T-helper 1 cell treated with Interleukin-12 subunit alpha and Interleukin-12 subunit beta and Interleukin-4 antibody, amounts not matched to agents 30 ng/mL and 1 ng/mL, for 36 hours (primary cell): ENCODE data around the gene COL4A2. TPM values are rescaled to one million over a fixed set of nuclear protein-coding genes. Genes with fewer than 3 reads are reported as not detected.

Experiments used
- intact Hi-C: fragments of 100-400 bp; cut with micrococcal nuclease; formaldehyde crosslinking; loops from one replicate; pipeline ENCODE4 v1.15.1; 2024
- total RNA-seq: library from RNA; stranded (reverse); gene quantifications from 2 replicates; pipeline ENCODE4 v1.2.3, GENCODE V29; 2022

The COL4A2 gene
- total RNA-seq, 1 donor from 2014 or later: 0.37 TPM

DNA sequence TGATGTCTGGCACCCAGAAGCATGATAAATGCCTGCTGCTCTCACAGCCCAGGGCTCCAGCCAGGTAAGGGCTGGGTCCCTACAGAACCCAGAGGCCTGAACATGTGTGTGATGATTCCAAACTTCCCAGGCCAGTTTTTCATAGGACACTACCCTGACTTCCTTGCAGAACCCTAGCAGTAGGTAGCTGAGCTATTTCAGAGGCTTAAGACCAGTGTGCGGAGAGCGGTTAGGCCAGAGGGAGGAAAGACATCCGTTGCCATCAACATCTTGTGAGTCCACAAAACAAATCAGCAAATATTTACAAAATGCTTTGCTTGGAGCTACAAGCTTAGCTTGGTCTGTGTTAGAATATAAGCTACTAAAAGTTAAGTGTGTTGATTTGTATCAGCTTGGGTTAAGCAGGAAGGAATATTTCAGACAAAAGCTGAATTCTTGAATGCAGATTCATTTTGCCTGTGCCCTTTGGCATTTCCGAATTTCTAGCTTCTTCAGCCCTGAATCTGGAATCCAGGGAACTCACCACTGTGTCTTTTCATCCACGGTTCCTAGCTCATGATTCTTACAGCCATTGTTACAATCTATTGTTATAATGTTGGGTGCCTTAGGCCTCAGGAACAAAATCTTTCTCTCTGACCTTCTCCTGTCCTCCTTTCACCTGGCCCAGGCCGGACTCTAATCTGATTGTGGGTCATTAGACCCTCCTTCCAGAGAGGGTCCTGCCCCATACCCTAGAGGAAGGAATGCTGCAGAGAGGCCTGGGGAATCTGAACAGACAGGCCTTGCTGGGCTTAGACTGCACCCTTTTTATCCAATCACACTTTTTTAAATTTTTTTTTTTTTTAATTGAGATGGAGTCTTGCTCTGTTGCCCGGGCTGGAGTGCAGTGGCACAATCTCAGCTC, 242.1 kb downstream of the COL4A2 start:
- intact Hi-C loops: no loop called here

DNA sequence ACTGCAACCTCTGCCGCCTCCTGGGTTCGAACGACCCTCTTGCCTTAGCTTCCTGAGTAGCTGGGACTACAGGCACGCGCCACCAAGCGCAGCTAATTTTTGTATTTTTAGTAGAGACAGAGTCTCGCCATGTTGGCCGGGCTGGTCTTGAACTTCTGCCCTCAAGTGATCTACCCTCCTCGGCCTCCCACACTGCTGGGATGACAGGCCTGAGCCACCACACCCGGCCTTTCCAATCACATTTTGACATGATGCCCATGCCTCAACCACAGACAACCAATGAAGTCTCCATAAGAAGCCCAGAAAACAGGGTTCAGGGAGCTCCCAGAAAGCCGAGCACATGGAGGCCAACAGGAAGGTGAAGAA, 242.7 kb downstream of the COL4A2 start:
- intact Hi-C loops: no loop called here

DNA sequence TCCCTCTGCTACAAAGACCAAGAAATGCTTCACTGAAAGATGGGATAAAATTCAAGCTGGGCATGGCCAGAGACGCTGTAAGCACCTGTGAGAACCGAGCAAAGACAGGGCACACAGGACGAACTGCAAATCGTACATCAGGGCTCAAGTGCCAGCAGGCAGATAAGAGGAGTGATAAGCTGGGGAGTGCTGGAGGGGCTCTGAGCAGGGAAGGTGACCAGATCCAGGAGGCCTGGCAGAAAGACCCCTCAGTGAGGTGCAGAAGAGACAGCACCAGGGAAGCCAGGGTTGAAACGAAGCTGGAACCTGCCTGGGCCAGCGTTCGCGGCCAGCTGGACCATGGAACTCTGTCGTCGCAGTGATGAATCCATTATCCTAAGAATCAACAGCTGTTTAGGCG, 244.2 kb downstream of the COL4A2 start:
- intact Hi-C loops: no loop called here

GRCh38 chr13:110552767-110553166, 245.7 kb downstream of the COL4A2 start:
- intact Hi-C loops: no loop called here

GRCh38 chr13:110553417-110553816, 246.3 kb downstream of the COL4A2 start:
- intact Hi-C loops: no loop called here

DNA sequence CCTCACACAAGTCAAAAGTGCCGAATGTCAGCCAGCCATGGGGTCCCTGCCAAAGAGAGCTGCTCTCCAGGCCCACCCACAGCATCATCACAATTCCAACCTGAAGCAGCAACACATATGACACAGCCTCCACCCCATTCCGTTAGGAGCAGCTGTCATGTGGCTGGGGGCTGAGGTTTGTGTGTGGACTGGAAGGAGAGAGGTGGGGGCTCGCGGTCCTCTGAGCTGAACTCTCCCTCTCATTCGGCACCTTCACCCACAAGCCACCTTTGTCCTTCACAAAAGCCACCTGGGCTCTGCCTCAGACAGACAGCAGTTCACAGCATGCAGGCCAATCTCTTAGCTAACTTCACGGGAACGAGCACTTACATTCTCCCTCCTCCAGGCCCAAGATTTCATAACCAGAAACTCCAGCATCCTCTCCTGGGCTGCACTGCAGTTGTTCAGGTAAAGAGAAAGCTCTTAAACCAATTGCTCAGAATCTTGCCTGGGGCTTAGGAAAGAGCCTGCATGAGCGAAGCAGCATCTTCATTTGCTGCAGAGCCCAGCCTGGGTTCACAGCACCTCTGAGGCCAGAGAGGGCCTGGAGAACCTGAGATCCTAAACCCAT, 247.2 kb downstream of the COL4A2 start:
- intact Hi-C loops: no loop called here

- intact Hi-C loops: no loop called here
Observed at GRCh38 chr13:110554946-110555345, 247.9 kb downstream of the COL4A2 start.

DNA sequence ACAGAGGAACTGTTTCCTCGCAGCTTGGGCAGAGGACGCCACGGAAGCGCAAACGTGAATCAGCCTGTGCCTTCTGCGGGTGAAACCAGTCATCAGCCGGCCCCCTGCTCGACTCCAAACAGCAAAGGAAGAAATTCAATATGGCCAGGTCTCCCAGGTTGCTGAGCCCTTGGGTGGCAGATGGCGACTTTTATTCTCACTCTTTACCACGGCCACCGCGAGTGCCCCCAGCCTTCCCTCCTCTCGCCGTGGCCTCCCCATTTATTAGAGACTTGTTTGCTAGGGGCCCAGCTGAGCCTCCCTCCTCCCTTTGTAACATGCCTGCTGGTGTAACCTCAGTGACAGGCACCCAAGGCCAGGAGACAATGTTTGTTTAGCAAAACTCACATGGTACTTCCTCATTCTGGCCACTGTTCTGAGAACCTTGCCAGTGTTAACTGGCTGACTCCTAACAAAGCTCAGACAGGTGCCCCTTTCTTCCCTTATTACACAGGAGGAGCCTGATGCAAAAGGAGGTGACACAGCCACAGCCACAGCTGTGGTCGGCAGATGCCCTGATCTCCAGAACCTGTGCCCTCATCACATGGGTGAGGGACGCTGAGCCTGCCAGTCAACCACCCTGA, 248.6 kb downstream of the COL4A2 start:
- intact Hi-C loops: no loop called here

DNA sequence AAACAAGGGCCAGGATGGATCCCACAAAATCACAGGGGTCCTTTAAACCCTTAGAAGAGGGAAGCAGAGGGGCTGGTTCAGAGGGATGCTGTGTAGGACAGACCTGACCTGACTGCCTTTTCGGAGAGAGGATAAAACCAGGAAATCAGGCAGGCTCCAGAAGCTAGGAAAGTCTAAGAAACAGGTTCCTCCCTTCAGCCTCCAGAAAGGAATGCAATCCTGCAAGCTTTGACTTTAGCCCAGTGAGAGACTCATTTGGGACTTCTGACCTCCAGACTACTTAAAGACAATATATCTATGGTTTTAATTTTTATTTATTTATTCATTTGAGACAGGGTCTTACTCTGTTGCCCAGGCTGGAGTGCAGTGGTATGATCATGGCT, 249.1 kb downstream of the COL4A2 start:
- intact Hi-C loops: no loop called here

- intact Hi-C loops: no loop called here
Observed at GRCh38 chr13:110557082-110557481, 250.0 kb downstream of the COL4A2 start.

DNA sequence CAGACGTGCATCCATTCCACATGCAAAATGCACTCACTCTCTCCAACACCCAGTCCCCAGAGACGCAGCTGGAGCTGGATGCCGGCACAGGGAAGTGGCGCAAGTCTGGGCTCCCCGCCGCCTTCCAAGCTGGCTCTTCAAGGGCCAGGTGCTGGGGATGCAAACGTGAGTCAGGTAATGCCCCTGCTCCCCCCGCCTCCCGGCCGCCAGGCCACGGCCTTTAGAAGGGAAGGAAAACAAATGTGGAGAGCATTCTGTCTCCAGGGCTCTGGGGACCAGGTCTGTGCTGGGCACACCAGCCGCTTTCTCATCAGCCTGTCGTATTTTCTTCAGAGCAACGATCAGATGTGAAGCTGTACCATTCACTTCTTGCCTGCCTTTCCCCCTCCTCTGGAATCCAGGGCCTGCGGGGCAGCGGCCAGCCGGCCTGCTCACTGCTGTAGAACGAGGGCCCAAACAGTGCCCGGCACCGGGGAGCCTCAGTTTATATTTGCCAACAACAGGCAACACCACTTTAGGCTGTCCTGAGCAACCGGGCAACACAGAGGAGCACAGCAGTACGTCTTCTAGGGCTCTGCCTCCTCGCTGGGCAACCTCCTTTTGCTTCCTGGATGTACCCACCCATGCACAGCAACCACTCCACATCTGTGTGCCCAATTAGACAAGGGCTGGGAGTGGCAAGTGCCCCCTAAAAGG, 250.7 kb downstream of the COL4A2 start:
- intact Hi-C loops: no loop called here

GRCh38 chr13:110559429-110559943, 252.4 kb downstream of the COL4A2 start:
- intact Hi-C loops: no loop called here

GRCh38 chr13:110559986-110560385, 252.9 kb downstream of the COL4A2 start:
- intact Hi-C loops: loop anchor here (10.0 kb wide), 1 partner anchor 105 kb away; no protein-coding TSS in a partner anchor

DNA sequence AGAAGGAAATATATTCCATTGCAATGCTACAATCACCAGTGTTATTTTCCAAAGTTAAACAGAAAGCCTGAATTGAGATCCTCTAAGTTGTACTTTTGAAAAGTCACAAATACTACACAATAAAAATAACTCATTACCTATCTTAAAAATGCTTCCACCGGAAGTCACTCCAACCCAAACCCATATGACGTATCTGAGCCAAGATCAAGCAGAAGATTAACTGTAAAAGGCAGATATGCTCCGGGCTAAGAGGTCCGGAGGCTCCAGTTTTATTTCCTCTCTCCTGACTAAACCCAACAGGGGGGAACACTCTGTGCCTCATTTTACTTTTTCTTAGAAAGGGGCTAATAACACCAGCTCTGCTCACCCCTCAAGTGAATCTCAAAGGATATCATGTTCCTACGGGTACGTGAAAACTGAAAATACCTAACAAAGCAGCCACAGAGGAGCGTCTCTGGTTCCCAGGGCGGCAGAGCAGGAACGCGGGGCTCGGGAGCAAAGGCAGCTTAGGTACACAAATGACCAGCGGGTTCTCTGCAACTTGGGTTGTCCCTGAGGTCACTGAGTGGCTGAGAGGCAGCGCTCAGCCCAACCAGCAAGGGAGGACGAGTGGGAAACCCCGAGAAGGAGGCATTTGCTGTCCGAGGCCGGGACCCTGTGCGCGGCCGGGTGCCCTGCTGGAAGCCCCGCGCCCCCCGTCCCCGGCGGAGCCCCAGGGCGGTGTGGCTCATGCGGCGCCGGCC, 253.7 kb downstream of the COL4A2 start:
- intact Hi-C loops: loop anchor here (1.0 to 10.0 kb wide), 2 partner anchors 106 to 155 kb away; no protein-coding TSS in a partner anchor

DNA sequence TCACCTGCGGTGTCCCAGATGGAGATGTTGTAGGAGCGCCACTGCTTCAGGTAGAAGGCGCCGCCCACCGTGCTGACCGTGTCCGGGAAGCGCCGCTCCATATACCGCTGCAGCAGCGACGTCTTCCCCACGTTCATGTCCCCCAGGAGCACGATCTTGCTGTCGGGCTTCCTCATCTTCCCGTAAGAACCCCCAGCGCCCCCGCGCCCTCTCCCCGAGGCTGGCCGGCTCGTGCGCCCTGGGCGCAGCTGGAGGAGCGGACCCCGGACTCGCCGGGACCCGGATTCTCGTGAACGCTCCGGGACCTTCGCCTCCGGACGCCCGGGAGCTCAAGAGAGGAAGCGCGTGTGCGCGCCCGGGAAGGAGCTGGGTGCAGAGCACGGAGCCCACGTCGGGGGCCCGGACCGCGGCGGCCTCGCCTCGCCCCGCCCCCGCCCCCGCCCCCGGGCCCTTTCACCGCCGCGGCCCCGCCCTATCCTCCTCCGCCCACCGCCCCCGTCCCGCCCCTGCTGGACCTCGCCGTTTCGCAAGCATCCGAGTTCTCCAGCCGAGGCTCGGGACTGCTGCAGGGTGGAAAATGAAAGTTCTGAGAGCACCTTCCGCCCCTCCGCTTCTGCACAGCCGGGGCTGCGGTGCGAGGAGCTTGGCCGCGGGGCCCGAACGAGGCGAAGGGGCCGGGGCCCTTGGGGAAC, 254.4 kb downstream of the COL4A2 start, which contains the start of gene RAB20:
Gene RAB20, minus strand, starts transcription at position 379 of the 692 bp plus-strand sequence. Its CDS starts 203 bp downstream, at position 176.
- intact Hi-C loops: loop anchor here (1.0 to 10.0 kb wide), 5 partner anchors 55 to 354 kb away; partner anchors contain the start of genes ANKRD10 and CARS2

- intact Hi-C loops: loop anchor here (1.0 to 10.0 kb wide), 4 partner anchors 54 to 353 kb away; partner anchors contain the start of genes ANKRD10 and CARS2
Observed at GRCh38 chr13:110562036-110562597, 255.0 kb downstream of the COL4A2 start.
